WTC11 (cell line): ENCODE results near the gene OR13C9. TPM values are rescaled to one million over a fixed set of nuclear protein-coding genes. Genes with fewer than 3 reads are reported as not detected.

Experiments used
- ATAC-seq: fragments of 200-7000 bp; cut with Tn5 transposase; 2 replicates; pipeline ENCODE4 v1.10.0; 2021; ENCODE audit warnings: mild to moderate bottlenecking, moderate library complexity
- CTCF ChIA-PET: fragments of 300-600 bp; sonication (Branson Sonifier 250); formaldehyde crosslinking; loops from one replicate; lab custom pipeline; 2021; ENCODE audit warnings: antibody characterized with exemption; lab: Charles Lee
- POLR2A ChIA-PET: fragments of 350-600 bp; sonication (Branson Sonifier 250); formaldehyde crosslinking; loops from one replicate; lab custom pipeline; 2021; ENCODE audit warnings: antibody characterized with exemption; lab: Charles Lee
- DNase-seq: peaks from one replicate; pipeline ENCODE4 v3.0.0; 2021; ENCODE audit warnings: low spot score
- H3K27ac Mint-ChIP-seq: 2 replicates; pipeline ENCODE4 v1.8.0; 2021; ENCODE audit warnings: mixed read lengths
- H3K27me3 Mint-ChIP-seq: 2 replicates; pipeline ENCODE4 v1.8.0; 2021; ENCODE audit warnings: low read depth, mild to moderate bottlenecking, moderate library complexity, mixed read lengths
- H3K36me3 Mint-ChIP-seq: 2 replicates; pipeline ENCODE4 v1.8.0; 2021; ENCODE audit warnings: mixed read lengths
- H3K4me1 Mint-ChIP-seq: 2 replicates; pipeline ENCODE4 v1.8.0; 2022; ENCODE audit warnings: mixed read lengths
- H3K4me3 Mint-ChIP-seq: 2 replicates; pipeline ENCODE4 v1.8.0; 2021; ENCODE audit warnings: mild to moderate bottlenecking, moderate library complexity, mixed read lengths
- H3K9me3 Mint-ChIP-seq: 2 replicates; pipeline ENCODE4 v1.8.0; 2021; ENCODE audit warnings: mixed read lengths
- ELF4 ChIP-seq: sonication (generic); formaldehyde crosslinking; IDR thresholded peaks from 2 replicates; pipeline ENCODE4 v1.8.1; 2022; ENCODE audit warnings: low read depth, mild to moderate bottlenecking, moderate library complexity, missing genetic modification reagents
- GABPB1 ChIP-seq: sonication (generic); formaldehyde crosslinking; IDR thresholded peaks from 2 replicates; pipeline ENCODE4 v1.8.1; 2023; ENCODE audit warnings: mild to moderate bottlenecking, missing genetic modification reagents
- GRHL2 ChIP-seq: fragments of 250-450 bp; sonication (Bioruptor Pico); IDR thresholded peaks from 2 replicates; pipeline ENCODE4 v1.8.0; 2022; ENCODE audit warnings: mild to moderate bottlenecking, moderate library complexity; ENCODE audit not compliant: insufficient replicate concordance, severe bottlenecking
- JUN ChIP-seq: sonication (generic); formaldehyde crosslinking; IDR thresholded peaks from 2 replicates; pipeline ENCODE4 v1.8.0; 2023; ENCODE audit warnings: mild to moderate bottlenecking, missing genetic modification reagents
- NFATC4 ChIP-seq: fragments of 250-450 bp; sonication (Bioruptor Pico); IDR thresholded peaks from 2 replicates; pipeline ENCODE4 v1.9.0; 2021; ENCODE audit warnings: mild to moderate bottlenecking
- OVOL2 ChIP-seq: fragments of 250-450 bp; sonication (Bioruptor Pico); IDR thresholded peaks from 2 replicates; pipeline ENCODE4 v1.9.0; 2021; ENCODE audit warnings: mild to moderate bottlenecking, borderline replicate concordance
- PRRX2 ChIP-seq: fragments of 250-450 bp; sonication (Bioruptor Pico); IDR thresholded peaks from 2 replicates; pipeline ENCODE4 v1.8.0; 2021; ENCODE audit warnings: mild to moderate bottlenecking
- SOX15 ChIP-seq: fragments of 250-450 bp; sonication (Bioruptor Pico); IDR thresholded peaks from 2 replicates; pipeline ENCODE4 v1.9.0; 2021; ENCODE audit warnings: mild to moderate bottlenecking
- ZBTB21 ChIP-seq: sonication (generic); formaldehyde crosslinking; IDR thresholded peaks from 2 replicates; pipeline ENCODE4 v1.8.1; 2023; ENCODE audit warnings: mild to moderate bottlenecking, missing genetic modification reagents, borderline replicate concordance
- ZNF232 ChIP-seq: sonication (generic); formaldehyde crosslinking; IDR thresholded peaks from 2 replicates; pipeline ENCODE4 v1.8.0; 2022; ENCODE audit warnings: mild to moderate bottlenecking, missing genetic modification reagents
- ZNF416 ChIP-seq: fragments of 250-450 bp; sonication (Bioruptor Pico); IDR thresholded peaks from 2 replicates; pipeline ENCODE4 v1.9.0; 2021; ENCODE audit warnings: mild to moderate bottlenecking, inconsistent platforms
- ZNF423 ChIP-seq: fragments of 250-450 bp; sonication (Bioruptor Pico); IDR thresholded peaks from 2 replicates; pipeline ENCODE4 v2.1.2; 2022; ENCODE audit warnings: mild to moderate bottlenecking, moderate library complexity
- total RNA-seq: library from RNA; stranded (reverse); gene quantifications from 3 replicates; pipeline ENCODE4 v1.2.3, GENCODE V29; 2021
- TF ChIP-seq, protein P1 (sequence below): fragments of 250-450 bp; sonication (Bioruptor Pico); IDR thresholded peaks from 2 replicates; pipeline ENCODE4 v1.9.0; 2021; ENCODE audit warnings: mild to moderate bottlenecking, borderline replicate concordance
- TF ChIP-seq, protein P2 (sequence below): sonication (generic); formaldehyde crosslinking; IDR thresholded peaks from 2 replicates; pipeline ENCODE4 v1.8.0; 2022; ENCODE audit warnings: mild to moderate bottlenecking, missing genetic modification reagents
- TF ChIP-seq, protein P3 (sequence below): sonication (generic); formaldehyde crosslinking; IDR thresholded peaks from 2 replicates; pipeline ENCODE4 v1.8.0; 2023; ENCODE audit warnings: missing genetic modification reagents
- TF ChIP-seq, protein P4 (sequence below): sonication (generic); formaldehyde crosslinking; IDR thresholded peaks from 2 replicates; pipeline ENCODE4 v1.8.1; 2023; ENCODE audit warnings: mild to moderate bottlenecking, missing genetic modification reagents
- TF ChIP-seq, protein P5 (sequence below): sonication (generic); formaldehyde crosslinking; IDR thresholded peaks from 2 replicates; pipeline ENCODE4 v1.8.1; 2022; ENCODE audit warnings: low read depth, missing genetic modification reagents, borderline replicate concordance
- TF ChIP-seq, protein P6 (sequence below): fragments of 250-450 bp; sonication (Bioruptor Pico); IDR thresholded peaks from 2 replicates; pipeline ENCODE4 v2.1.2; 2022; ENCODE audit warnings: mild to moderate bottlenecking, moderate library complexity

Gene OR13C9
- total RNA-seq, 1 experiment from 2014 or later, result not detected

DNA sequence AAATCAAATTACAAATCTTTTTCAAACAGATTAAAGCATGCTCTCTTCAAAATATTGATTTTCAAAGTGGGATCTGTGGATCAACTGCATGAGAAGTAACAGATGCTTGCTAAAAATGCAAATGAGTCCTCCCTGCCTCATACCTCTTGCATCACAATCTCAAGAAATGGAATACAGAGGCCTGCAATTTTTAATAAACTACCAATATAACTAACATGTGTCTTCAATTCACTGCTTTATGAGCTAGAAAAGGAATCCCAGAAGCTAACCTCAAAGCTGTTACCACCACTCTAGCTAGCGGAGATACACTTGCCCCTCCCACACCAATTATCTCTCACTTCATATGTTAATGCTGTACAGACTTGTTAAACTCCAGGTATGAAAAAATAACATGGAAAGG is 28.4 kb downstream of the OR13C9 start:
- H3K9me3 Mint-ChIP-seq, result peaks cover 4% of the 10 kb centered on the region; the same call in 1 of the 2 replicates
- no peak for DNase-seq
- H3K36me3 Mint-ChIP-seq, result no peaks in the 10 kb centered on the region
- no peaks in the 10 kb centered on the region for H3K27me3 Mint-ChIP-seq
- H3K4me3 Mint-ChIP-seq, result no peak overlapping the region
- peaks cover 2% of the 10 kb centered on the region; the same call in 1 of the 2 replicates for H3K4me1 Mint-ChIP-seq
- no peak overlapping the region for H3K27ac Mint-ChIP-seq
- ATAC-seq, result no peak
- TF ChIP-seq SOX15 (CRISPR knock-in tag) (no peak), OVOL2 (no peak), ELF4 (CRISPR knock-in tag) (no peak), NFATC4 (CRISPR knock-in tag) (no peak), ZNF232 (CRISPR knock-in tag) (no peak), JUN (CRISPR knock-in tag) (no peak), ZNF423 (CRISPR knock-in tag) (no peak), PRRX2 (CRISPR knock-in tag) (no peak), ZBTB21 (CRISPR knock-in tag) (no peak), GABPB1 (CRISPR knock-in tag) (no peak), ZNF416 (CRISPR knock-in tag) (no peak), GRHL2 (CRISPR knock-in tag) (no peak)
- TF ChIP-seq, protein P1, sequence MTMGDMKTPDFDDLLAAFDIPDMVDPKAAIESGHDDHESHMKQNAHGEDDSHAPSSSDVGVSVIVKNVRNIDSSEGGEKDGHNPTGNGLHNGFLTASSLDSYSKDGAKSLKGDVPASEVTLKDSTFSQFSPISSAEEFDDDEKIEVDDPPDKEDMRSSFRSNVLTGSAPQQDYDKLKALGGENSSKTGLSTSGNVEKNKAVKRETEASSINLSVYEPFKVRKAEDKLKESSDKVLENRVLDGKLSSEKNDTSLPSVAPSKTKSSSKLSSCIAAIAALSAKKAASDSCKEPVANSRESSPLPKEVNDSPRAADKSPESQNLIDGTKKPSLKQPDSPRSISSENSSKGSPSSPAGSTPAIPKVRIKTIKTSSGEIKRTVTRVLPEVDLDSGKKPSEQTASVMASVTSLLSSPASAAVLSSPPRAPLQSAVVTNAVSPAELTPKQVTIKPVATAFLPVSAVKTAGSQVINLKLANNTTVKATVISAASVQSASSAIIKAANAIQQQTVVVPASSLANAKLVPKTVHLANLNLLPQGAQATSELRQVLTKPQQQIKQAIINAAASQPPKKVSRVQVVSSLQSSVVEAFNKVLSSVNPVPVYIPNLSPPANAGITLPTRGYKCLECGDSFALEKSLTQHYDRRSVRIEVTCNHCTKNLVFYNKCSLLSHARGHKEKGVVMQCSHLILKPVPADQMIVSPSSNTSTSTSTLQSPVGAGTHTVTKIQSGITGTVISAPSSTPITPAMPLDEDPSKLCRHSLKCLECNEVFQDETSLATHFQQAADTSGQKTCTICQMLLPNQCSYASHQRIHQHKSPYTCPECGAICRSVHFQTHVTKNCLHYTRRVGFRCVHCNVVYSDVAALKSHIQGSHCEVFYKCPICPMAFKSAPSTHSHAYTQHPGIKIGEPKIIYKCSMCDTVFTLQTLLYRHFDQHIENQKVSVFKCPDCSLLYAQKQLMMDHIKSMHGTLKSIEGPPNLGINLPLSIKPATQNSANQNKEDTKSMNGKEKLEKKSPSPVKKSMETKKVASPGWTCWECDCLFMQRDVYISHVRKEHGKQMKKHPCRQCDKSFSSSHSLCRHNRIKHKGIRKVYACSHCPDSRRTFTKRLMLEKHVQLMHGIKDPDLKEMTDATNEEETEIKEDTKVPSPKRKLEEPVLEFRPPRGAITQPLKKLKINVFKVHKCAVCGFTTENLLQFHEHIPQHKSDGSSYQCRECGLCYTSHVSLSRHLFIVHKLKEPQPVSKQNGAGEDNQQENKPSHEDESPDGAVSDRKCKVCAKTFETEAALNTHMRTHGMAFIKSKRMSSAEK (CRISPR knock-in tag), result no peak
- TF ChIP-seq, protein P2, sequence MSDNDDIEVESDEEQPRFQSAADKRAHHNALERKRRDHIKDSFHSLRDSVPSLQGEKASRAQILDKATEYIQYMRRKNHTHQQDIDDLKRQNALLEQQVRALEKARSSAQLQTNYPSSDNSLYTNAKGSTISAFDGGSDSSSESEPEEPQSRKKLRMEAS (CRISPR knock-in tag), result no peak
- TF ChIP-seq, protein P3, sequence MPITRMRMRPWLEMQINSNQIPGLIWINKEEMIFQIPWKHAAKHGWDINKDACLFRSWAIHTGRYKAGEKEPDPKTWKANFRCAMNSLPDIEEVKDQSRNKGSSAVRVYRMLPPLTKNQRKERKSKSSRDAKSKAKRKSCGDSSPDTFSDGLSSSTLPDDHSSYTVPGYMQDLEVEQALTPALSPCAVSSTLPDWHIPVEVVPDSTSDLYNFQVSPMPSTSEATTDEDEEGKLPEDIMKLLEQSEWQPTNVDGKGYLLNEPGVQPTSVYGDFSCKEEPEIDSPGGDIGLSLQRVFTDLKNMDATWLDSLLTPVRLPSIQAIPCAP, result no peak
- TF ChIP-seq, protein P4, sequence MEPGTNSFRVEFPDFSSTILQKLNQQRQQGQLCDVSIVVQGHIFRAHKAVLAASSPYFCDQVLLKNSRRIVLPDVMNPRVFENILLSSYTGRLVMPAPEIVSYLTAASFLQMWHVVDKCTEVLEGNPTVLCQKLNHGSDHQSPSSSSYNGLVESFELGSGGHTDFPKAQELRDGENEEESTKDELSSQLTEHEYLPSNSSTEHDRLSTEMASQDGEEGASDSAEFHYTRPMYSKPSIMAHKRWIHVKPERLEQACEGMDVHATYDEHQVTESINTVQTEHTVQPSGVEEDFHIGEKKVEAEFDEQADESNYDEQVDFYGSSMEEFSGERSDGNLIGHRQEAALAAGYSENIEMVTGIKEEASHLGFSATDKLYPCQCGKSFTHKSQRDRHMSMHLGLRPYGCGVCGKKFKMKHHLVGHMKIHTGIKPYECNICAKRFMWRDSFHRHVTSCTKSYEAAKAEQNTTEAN (CRISPR knock-in tag), result no peak
- TF ChIP-seq, protein P5, sequence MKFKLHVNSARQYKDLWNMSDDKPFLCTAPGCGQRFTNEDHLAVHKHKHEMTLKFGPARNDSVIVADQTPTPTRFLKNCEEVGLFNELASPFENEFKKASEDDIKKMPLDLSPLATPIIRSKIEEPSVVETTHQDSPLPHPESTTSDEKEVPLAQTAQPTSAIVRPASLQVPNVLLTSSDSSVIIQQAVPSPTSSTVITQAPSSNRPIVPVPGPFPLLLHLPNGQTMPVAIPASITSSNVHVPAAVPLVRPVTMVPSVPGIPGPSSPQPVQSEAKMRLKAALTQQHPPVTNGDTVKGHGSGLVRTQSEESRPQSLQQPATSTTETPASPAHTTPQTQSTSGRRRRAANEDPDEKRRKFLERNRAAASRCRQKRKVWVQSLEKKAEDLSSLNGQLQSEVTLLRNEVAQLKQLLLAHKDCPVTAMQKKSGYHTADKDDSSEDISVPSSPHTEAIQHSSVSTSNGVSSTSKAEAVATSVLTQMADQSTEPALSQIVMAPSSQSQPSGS (CRISPR knock-in tag), result no peak
- TF ChIP-seq, protein P6, sequence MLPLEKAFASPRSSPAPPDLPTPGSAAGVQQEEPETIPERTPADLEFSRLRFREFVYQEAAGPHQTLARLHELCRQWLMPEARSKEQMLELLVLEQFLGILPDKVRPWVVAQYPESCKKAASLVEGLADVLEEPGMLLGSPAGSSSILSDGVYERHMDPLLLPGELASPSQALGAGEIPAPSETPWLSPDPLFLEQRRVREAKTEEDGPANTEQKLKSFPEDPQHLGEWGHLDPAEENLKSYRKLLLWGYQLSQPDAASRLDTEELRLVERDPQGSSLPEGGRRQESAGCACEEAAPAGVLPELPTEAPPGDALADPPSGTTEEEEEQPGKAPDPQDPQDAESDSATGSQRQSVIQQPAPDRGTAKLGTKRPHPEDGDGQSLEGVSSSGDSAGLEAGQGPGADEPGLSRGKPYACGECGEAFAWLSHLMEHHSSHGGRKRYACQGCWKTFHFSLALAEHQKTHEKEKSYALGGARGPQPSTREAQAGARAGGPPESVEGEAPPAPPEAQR (CRISPR knock-in tag), result no peak
- POLR2A ChIA-PET, result no interaction called here
- CTCF ChIA-PET, result no interaction called here
